HG03196 (cell line): ENCODE measurements around the gene ACTA2.

ENCODE experiments used
- ATAC-seq: cut with Tn5 transposase; IDR thresholded peaks from one replicate; pipeline ENCODE4 v1.9.1; 2021; ENCODE audit not compliant: unreplicated experiment

Gene ACTA2

GRCh38 chr10:88952647-88953111, at the start of gene ACTA2:
ACTA2 (minus strand) TSS chr10:88952773; CDS start chr10:88948930, 3,843 bp downstream.
- no peak for ATAC-seq

- ATAC-seq, result no peak
Observed at GRCh38 chr10:89001729-89002072, 49.1 kb upstream of the ACTA2 start.

- no peak for ATAC-seq
Observed at GRCh38 chr10:89001024-89001728, 48.6 kb upstream of the ACTA2 start.

GRCh38 chr10:88999625-89000024, 47.1 kb upstream of the ACTA2 start:
- no peak for ATAC-seq

- ATAC-seq, result peak; percentile 44
Observed at GRCh38 chr10:88996927-88997326, 44.4 kb upstream of the ACTA2 start.

- ATAC-seq, result no peak
Observed at GRCh38 chr10:88995156-88995876, 42.7 kb upstream of the ACTA2 start.

- ATAC-seq, result no peak
Observed at GRCh38 chr10:88994019-88994418, 41.4 kb upstream of the ACTA2 start.

- no peak for ATAC-seq
Observed at GRCh38 chr10:88992921-88993524, 40.5 kb upstream of the ACTA2 start.

GRCh38 chr10:88991899-88992320, 39.3 kb upstream of the ACTA2 start:
- no peak for ATAC-seq

- peak; percentile 35 for ATAC-seq
Observed at GRCh38 chr10:88991161-88991898, 38.8 kb upstream of the ACTA2 start.

GRCh38 chr10:88990384-88991160, 38.0 kb upstream of the ACTA2 start, which contains the start of gene FAS:
FAS (plus strand) TSS chr10:88990798; CDS start chr10:88990877, 79 bp downstream.
- ATAC-seq, result peak; percentile 60

GRCh38 chr10:88989824-88990383, 37.3 kb upstream of the ACTA2 start:
- peak; percentile 20 for ATAC-seq

- no peak for ATAC-seq
Observed at GRCh38 chr10:88989423-88989822, 36.9 kb upstream of the ACTA2 start.

GRCh38 chr10:88987840-88988239, 35.3 kb upstream of the ACTA2 start:
- no peak for ATAC-seq

GRCh38 chr10:88987243-88987725, 34.7 kb upstream of the ACTA2 start:
- ATAC-seq, result no peak

- ATAC-seq, result no peak
Observed at GRCh38 chr10:88986549-88987242, 34.1 kb upstream of the ACTA2 start.

- no peak for ATAC-seq
Observed at GRCh38 chr10:88984525-88984924, 32.0 kb upstream of the ACTA2 start.

GRCh38 chr10:88983939-88984338, 31.4 kb upstream of the ACTA2 start:
- no peak for ATAC-seq

GRCh38 chr10:88983206-88983605, 30.6 kb upstream of the ACTA2 start:
- no peak for ATAC-seq
